Thyroid gland (tissue), 4 donors: ENCODE results near the gene ACVRL1. TPM values are rescaled to one million over a fixed set of nuclear protein-coding genes. Genes with fewer than 3 reads are reported as not detected.
A peak's percentile ranks its signal among the peaks of the same experiment; 100 is the strongest.

Experiments used
- DNase-seq, 2 donors: peaks; one replicate each; pipeline ENCODE4 v3.0.0-alpha.2; 2019
- H3K27ac ChIP-seq, 3 donors: fragments of 200-600 bp; sonication (generic); 1 replicate in 2 of 3; 2 replicates in 1 of 3; pipeline ENCODE4 v1.5.1; 2016 to 2019; ENCODE audit warnings: mild to moderate bottlenecking in 1 of 3, moderate library complexity in 1 of 3
- H3K27me3 ChIP-seq: fragments of 200-600 bp; sonication (generic); one replicate; pipeline ENCODE4 v1.5.1; 2019
- H3K36me3 ChIP-seq, 2 donors: fragments of 200-600 bp; sonication (generic); one replicate each; pipeline ENCODE4 v1.5.1; 2016 to 2019
- H3K4me1 ChIP-seq, 2 donors: fragments of 200-600 bp; sonication (generic); one replicate each; pipeline ENCODE4 v1.5.1; 2017 to 2019
- H3K4me3 ChIP-seq, 3 donors: fragments of 200-600 bp; sonication (generic); replicated peaks in 1 of 3; 1 replicate in 2 of 3; 2 replicates in 1 of 3; pipeline ENCODE4 v1.5.1; 2016; ENCODE audit warnings: mild to moderate bottlenecking in 1 of 3
- H3K9me3 ChIP-seq: fragments of 200-600 bp; sonication (generic); one replicate; pipeline ENCODE4 v1.5.1; 2017
- POLR2A ChIP-seq, 2 donors: fragments of 450-650 bp; IDR thresholded peaks; one replicate each; pipeline ENCODE4 v1.6.1; 2017; ENCODE audit warnings: antibody characterized with exemption in 2 of 2, mild to moderate bottlenecking in 2 of 2, moderate library complexity in 1 of 2
- WGBS, 2 donors: methylation state at CpG; one replicate each; pipeline ENCODE4 v1.1.5; 2017; 5-methylcytosine and 5-hydroxymethylcytosine counted together
- intact Hi-C: fragments of 100-400 bp; cut with DNase I; formaldehyde crosslinking; loops from one replicate; pipeline ENCODE4 v1.15.1; 2023
- total RNA-seq, 4 donors: library from RNA; depleted of rRNA; stranded (reverse); fragments of >200 nt; gene quantifications; one replicate each; pipeline ENCODE4 v1.2.3, GENCODE V29; 2016
- TF ChIP-seq, protein P1 (sequence below), 6 experiments: fragments of 200-600 bp in 3 of 6; fragments of 450-650 bp in 3 of 6; sonication (generic) in 3 of 6; IDR thresholded peaks; one replicate each; pipeline ENCODE4 v1.5.1; 2016 to 2019; ENCODE audit warnings: antibody characterized with exemption in 6 of 6, mild to moderate bottlenecking in 2 of 6, inconsistent platforms in 1 of 6, moderate library complexity in 1 of 6

The ACVRL1 gene
- total RNA-seq, 4 donors from 2014 or later: 61.9 to 133 (median 84.2) TPM

DNA sequence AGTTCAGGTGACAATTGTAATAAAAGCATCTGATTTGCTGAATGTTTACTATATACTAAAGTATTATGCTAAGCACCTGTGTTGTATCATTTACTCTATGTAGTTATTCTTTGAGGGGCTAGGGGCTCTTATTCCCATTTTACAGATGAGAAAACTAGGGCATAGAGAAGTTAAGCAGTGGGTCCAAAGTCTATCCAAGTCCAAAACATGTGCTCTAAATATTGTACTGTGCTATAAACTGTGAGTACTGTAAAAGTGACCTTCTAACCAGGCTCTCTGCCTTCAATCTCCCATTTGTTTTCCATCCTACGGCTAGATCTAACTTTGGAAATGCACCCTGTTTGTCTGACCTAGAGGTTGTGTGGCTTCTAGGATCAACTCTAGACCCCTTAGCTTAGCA, 53.2 kb downstream of the ACVRL1 start:
- no peaks in the 10 kb centered on the region for H3K36me3 ChIP-seq
- peaks cover 23 to 35% of the 10 kb centered on the region in 2 donors for H3K4me1 ChIP-seq
- 95% methylated on average over 1 of the region's 1 CpG for WGBS, 2 donors
- H3K27ac ChIP-seq: no peak overlapping the region
- intact Hi-C loops: no loop called here
- no peak for TF ChIP-seq POLR2A (IDR thresholded peaks at IDR 0.05)
- TF ChIP-seq, protein P1, sequence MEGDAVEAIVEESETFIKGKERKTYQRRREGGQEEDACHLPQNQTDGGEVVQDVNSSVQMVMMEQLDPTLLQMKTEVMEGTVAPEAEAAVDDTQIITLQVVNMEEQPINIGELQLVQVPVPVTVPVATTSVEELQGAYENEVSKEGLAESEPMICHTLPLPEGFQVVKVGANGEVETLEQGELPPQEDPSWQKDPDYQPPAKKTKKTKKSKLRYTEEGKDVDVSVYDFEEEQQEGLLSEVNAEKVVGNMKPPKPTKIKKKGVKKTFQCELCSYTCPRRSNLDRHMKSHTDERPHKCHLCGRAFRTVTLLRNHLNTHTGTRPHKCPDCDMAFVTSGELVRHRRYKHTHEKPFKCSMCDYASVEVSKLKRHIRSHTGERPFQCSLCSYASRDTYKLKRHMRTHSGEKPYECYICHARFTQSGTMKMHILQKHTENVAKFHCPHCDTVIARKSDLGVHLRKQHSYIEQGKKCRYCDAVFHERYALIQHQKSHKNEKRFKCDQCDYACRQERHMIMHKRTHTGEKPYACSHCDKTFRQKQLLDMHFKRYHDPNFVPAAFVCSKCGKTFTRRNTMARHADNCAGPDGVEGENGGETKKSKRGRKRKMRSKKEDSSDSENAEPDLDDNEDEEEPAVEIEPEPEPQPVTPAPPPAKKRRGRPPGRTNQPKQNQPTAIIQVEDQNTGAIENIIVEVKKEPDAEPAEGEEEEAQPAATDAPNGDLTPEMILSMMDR (IDR thresholded peaks at IDR 0.05): no peak
- no peaks in the 10 kb centered on the region for H3K27me3 ChIP-seq
- no peak for DNase-seq
- no peak overlapping the region for H3K4me3 ChIP-seq
- no peaks in the 10 kb centered on the region for H3K9me3 ChIP-seq

DNA sequence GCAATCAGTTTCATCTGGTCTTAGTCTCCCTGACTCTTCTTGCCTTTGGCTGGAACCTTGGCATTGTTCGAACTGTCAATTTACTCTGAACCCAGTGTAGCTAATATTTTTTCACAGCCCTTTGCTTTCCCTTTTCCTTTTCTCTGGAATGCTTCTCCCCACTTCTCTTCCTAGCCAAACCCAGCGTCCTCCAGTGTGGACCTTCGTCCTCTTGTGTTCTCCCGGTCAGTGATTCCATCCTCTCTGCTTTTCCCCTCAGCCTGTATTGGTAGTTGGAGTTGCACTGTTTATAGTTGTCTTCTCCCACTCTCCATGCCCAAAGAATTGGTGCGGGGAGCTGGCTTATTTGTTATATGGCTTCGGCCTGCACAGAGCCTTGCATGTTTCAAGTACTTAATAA, 53.6 kb downstream of the ACVRL1 start:
- WGBS, 2 donors: 91 to 100% methylated on average over 4 to 6 of the region's 6 CpGs
- intact Hi-C loops: no loop called here
- H3K27ac ChIP-seq: no peak overlapping the region

DNA sequence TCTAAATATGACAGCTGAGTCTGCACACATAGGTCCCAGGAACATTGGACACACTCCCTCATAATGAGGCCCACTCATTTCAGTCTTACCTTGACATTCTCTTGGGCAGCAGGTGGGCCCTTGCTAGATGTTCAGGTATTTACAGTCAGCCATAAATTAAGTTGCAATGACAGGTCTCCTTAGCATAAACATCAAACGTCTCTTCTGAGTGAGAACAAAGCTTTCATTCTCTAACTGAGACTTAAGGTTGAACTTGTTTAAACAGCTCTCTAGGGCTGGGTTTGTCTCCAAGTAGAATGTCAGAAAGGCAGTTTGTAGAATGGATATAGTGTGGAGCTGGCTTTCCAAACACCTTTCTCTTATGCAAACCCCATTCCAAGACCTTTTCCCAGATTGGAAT, 54.5 kb downstream of the ACVRL1 start:
- no peak for DNase-seq
- H3K4me3 ChIP-seq: no peak overlapping the region
- H3K36me3 ChIP-seq: no peaks in the 10 kb centered on the region
- peak overlapping the region in 1 of 3 donors; percentile 19 for H3K27ac ChIP-seq
- intact Hi-C loops: no loop called here
- peaks cover 23 to 29% of the 10 kb centered on the region in 2 donors for H3K4me1 ChIP-seq
- H3K27me3 ChIP-seq: no peaks in the 10 kb centered on the region
- TF ChIP-seq, protein P1 (IDR thresholded peaks at IDR 0.05): no peak
- no peaks in the 10 kb centered on the region for H3K9me3 ChIP-seq
- 5 to 21% methylated on average over 1 of the region's 1 CpG for WGBS, 2 donors

More for the DNA sequence above, 53.6 kb downstream of the ACVRL1 start:
- no peaks in the 10 kb centered on the region for H3K36me3 ChIP-seq
- TF ChIP-seq POLR2A (IDR thresholded peaks at IDR 0.05): no peak
- TF ChIP-seq, protein P1 (IDR thresholded peaks at IDR 0.05): no peak
- peaks cover 23 to 31% of the 10 kb centered on the region in 2 donors for H3K4me1 ChIP-seq
- no peaks in the 10 kb centered on the region for H3K27me3 ChIP-seq
- H3K9me3 ChIP-seq: no peaks in the 10 kb centered on the region
- H3K4me3 ChIP-seq: no peak overlapping the region
- DNase-seq: no peak

DNA sequence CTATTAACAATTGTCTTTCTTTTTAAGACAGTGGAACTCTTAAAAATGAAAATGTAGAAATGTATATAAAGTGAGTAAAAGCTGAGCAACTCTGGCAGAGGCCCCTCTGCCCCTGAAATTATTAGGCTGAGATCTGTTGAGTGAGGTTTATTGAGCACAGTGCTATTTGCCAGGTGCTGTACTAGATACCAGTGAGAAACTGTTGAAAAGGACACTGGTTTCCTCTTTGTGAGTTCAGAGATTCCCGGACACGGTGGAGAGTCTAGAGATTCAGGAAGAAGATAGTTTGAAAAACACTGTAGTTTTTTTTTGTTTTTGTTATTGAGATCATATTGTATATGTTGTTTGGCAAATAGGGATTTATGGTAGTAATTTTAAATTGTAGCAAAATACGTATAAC, 55.4 kb downstream of the ACVRL1 start:
- no peaks in the 10 kb centered on the region for H3K9me3 ChIP-seq
- H3K27ac ChIP-seq: no peak overlapping the region
- intact Hi-C loops: no loop called here
- H3K4me1 ChIP-seq: peaks cover 21 to 29% of the 10 kb centered on the region in 2 donors
- H3K27me3 ChIP-seq: no peaks in the 10 kb centered on the region
- no peak overlapping the region for H3K4me3 ChIP-seq
- 75 to 81% methylated on average over 3 of the region's 3 CpGs for WGBS, 2 donors
- no peaks in the 10 kb centered on the region for H3K36me3 ChIP-seq
- DNase-seq: no peak
- TF ChIP-seq POLR2A (IDR thresholded peaks at IDR 0.05): no peak
- TF ChIP-seq, protein P1 (IDR thresholded peaks at IDR 0.05): no peak

DNA sequence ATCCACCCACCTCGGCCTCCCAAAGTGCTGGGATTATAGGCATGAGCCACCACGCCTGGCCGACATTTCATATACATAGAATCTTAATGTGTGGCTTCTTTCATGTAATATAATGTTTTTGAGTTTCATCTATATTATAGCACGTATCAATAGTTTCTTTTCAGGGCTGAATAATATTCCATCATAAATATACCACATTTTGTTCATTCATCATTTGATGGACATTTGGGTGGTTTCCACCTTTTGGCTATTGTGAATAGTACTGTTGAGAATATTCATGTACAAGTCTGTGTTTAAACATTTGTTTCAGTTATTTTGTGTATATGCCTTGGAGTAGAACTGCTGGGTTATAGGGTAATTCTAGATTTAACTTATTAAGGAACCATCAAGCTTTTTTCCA, 56.2 kb downstream of the ACVRL1 start:
- no peaks in the 10 kb centered on the region for H3K36me3 ChIP-seq
- no peak overlapping the region for H3K4me3 ChIP-seq
- H3K9me3 ChIP-seq: no peaks in the 10 kb centered on the region
- H3K27me3 ChIP-seq: no peaks in the 10 kb centered on the region
- intact Hi-C loops: no loop called here
- DNase-seq: no peak
- H3K4me1 ChIP-seq: peaks cover 20 to 29% of the 10 kb centered on the region in 2 donors
- WGBS, 2 donors: 97 to 98% methylated on average over 4 of the region's 4 CpGs
- TF ChIP-seq, protein P1 (IDR thresholded peaks at IDR 0.05): no peak
- TF ChIP-seq POLR2A (IDR thresholded peaks at IDR 0.05): no peak
- no peak overlapping the region for H3K27ac ChIP-seq
